PC-3 (cell line): ENCODE data around the gene C8A. TPM values are rescaled to one million over a fixed set of nuclear protein-coding genes. Genes with fewer than 3 reads are reported as not detected.

Experiments used
- ATAC-seq: fragments of 200-7000 bp; cut with Tn5 transposase; 2 replicates; pipeline ENCODE4 v1.9.1; 2020; ENCODE audit warnings: mild to moderate bottlenecking, moderate library complexity
- BruUV-seq: library from RNA; stranded (reverse); fragments of 400-500 nt; replicated peaks from 2 replicates; lab custom pipeline; 2021; lab: Mats Ljungman, UMichigan
- CTCF ChIA-PET: fragments of 300-600 bp; sonication (Branson Sonifier 250); formaldehyde crosslinking; loops from one replicate; lab custom pipeline; 2022; ENCODE audit warnings: antibody characterized with exemption; lab: Charles Lee
- POLR2A ChIA-PET: fragments of 300-600 bp; sonication (Branson Sonifier 250); formaldehyde crosslinking; loops from one replicate; lab custom pipeline; 2022; ENCODE audit warnings: antibody characterized with exemption; ENCODE audit not compliant: unreplicated experiment; lab: Charles Lee
- DNase-seq: peaks from one replicate; pipeline ENCODE4 v3.0.0-alpha.2; 2015
- H2AFZ ChIP-seq: fragments of 300-600 bp; sonication (generic); 2 replicates; pipeline ENCODE4 v1.6.0; 2016; ENCODE audit warnings: antibody characterized with exemption, low read length
- H3F3A ChIP-seq: fragments of 300-600 bp; sonication (generic); one replicate; pipeline ENCODE4 v1.6.0; 2017; ENCODE audit warnings: antibody characterized with exemption, low read length, control low read depth, mild to moderate bottlenecking; ENCODE audit not compliant: unreplicated experiment
- H3K27ac ChIP-seq: fragments of 300-600 bp; sonication (generic); 2 replicates; pipeline ENCODE4 v1.5.1; 2016; ENCODE audit warnings: mild to moderate bottlenecking, low read length
- H3K27me3 ChIP-seq: fragments of 300-600 bp; sonication (generic); 2 replicates; pipeline ENCODE4 v1.6.1; 2016; ENCODE audit warnings: low read length, mixed read lengths
- H3K36me3 ChIP-seq: fragments of 300-600 bp; sonication (generic); 2 replicates; pipeline ENCODE4 v1.6.1; 2016; ENCODE audit warnings: low read depth, mixed run types, low read length, mixed read lengths
- H3K4me1 ChIP-seq: fragments of 300-600 bp; sonication (generic); 2 replicates; pipeline ENCODE4 v1.5.1; 2016; ENCODE audit warnings: low read length; ENCODE audit not compliant: insufficient read depth
- H3K4me2 ChIP-seq: fragments of 300-600 bp; sonication (generic); 2 replicates; pipeline ENCODE4 v1.6.0; 2016; ENCODE audit warnings: low read length
- H3K4me3 ChIP-seq: fragments of 300-600 bp; sonication (generic); 2 replicates; pipeline ENCODE4 v1.5.1; 2016; ENCODE audit warnings: mild to moderate bottlenecking, low read length, mixed read lengths
- H3K79me2 ChIP-seq: fragments of 300-600 bp; sonication (generic); 2 replicates; pipeline ENCODE4 v1.6.1; 2017; ENCODE audit warnings: low read length, mixed read lengths
- H3K9ac ChIP-seq: fragments of 300-600 bp; sonication (generic); 2 replicates; pipeline ENCODE4 v1.6.0; 2016; ENCODE audit warnings: mild to moderate bottlenecking, low read length
- H3K9me2 ChIP-seq: fragments of 300-600 bp; sonication (generic); replicated peaks from 2 replicates; pipeline ENCODE4 v1.6.1; 2016; ENCODE audit warnings: mixed run types, low read length, mixed read lengths
- H3K9me3 ChIP-seq: fragments of 300-600 bp; sonication (generic); 2 replicates; pipeline ENCODE4 v1.6.1; 2016; ENCODE audit warnings: low read length, mixed read lengths
- H4K20me1 ChIP-seq: fragments of 300-600 bp; sonication (generic); 2 replicates; pipeline ENCODE4 v1.6.1; 2016; ENCODE audit warnings: low read length, mixed read lengths
- CTCF ChIP-seq: fragments of 300-600 bp; sonication (generic); conservative IDR thresholded peaks from 2 replicates; pipeline ENCODE4 v1.5.1; 2017; ENCODE audit warnings: antibody characterized with exemption, low read depth, mild to moderate bottlenecking, low read length
- EZH2 ChIP-seq: fragments of 300-600 bp; sonication (generic); IDR thresholded peaks from one replicate; pipeline ENCODE4 v1.6.1; 2017; ENCODE audit warnings: antibody characterized with exemption, mild to moderate bottlenecking, low read length; ENCODE audit not compliant: unreplicated experiment
- EZH2phosphoT487 ChIP-seq: fragments of 300-600 bp; sonication (generic); IDR thresholded peaks from 2 replicates; pipeline ENCODE4 v1.6.1; 2018; ENCODE audit warnings: mild to moderate bottlenecking, antibody characterized with exemption, low read length, borderline replicate concordance
- intact Hi-C: fragments of 100-400 bp; cut with micrococcal nuclease; formaldehyde crosslinking; loops from 2 replicates; pipeline ENCODE4 v1.9.0; 2023
- total RNA-seq: library from RNA; depleted of rRNA; stranded (reverse); fragments of >200 nt; gene quantifications from 2 replicates; pipeline ENCODE4 v1.2.3, GENCODE V29; 2014

Gene C8A
- total RNA-seq, 1 experiment from 2014 or later, result not detected

DNA sequence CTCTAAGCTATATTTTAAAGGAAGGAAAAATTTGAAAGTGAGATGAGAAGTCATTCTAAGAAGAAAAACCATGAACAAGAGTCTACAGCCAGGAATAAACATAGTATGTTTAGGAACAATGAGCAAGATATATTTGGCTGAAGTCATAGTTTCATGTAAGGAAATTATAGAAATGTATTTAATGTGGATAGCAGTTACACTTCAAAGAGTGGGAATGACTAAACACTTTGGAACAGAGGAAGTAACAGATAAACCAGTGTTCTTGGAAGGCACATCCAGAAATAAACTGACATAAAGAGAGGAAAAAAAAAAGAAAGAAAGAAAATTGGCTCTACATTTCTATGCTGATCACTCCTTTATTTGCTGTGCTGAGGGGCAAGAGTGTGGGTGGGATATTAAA is 18.0 kb downstream of the C8A start:
- intact Hi-C loops, result no loop called here
- H3K36me3 ChIP-seq, result no peaks in the 10 kb centered on the region
- ATAC-seq, result no peak
- no peaks in the 10 kb centered on the region for H3F3A ChIP-seq
- no TSS peak for BruUV-seq
- no peaks in the 10 kb centered on the region for H3K9me2 ChIP-seq
- no peak overlapping the region for H3K27ac ChIP-seq
- H3K79me2 ChIP-seq, result no peaks in the 10 kb centered on the region
- DNase-seq, result no peak
- H3K4me3 ChIP-seq, result no peak overlapping the region
- CTCF ChIA-PET, result no interaction called here
- no peaks in the 10 kb centered on the region for H4K20me1 ChIP-seq
- POLR2A ChIA-PET, result no interaction called here
- H3K9ac ChIP-seq, result no peak overlapping the region
- no peak overlapping the region for H3K4me2 ChIP-seq
- no peaks in the 10 kb centered on the region for H3K4me1 ChIP-seq
- peaks cover 20% of the 10 kb centered on the region for H3K27me3 ChIP-seq
- TF ChIP-seq EZH2 (no peak), EZH2phosphoT487 (no peak), CTCF (no peak)
- H2AFZ ChIP-seq, result no peak overlapping the region
- no peaks in the 10 kb centered on the region for H3K9me3 ChIP-seq

DNA sequence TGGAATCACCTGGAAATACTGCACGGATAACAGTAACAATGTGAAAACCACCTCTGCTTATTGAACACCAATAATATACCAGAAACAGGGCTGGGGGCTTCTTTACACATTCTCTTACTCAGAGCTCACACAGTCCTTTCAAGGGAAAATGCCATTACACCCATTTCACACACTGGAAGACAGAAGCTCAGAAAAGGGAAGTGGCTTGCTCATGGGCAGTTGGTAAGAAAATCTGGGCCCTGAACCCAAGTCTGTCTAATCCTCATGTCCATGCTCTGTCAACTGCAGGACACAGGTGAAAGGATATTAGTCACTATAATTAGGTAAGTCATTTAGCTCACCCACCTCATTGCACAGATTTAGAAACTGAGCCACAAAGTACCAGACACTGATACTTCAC is 18.6 kb downstream of the C8A start:
- no peaks in the 10 kb centered on the region for H3K9me2 ChIP-seq
- no peak overlapping the region for H3K9ac ChIP-seq
- H3K36me3 ChIP-seq, result no peaks in the 10 kb centered on the region
- DNase-seq, result no peak
- POLR2A ChIA-PET, result no interaction called here
- no TSS peak for BruUV-seq
- TF ChIP-seq EZH2phosphoT487 (no peak), CTCF (no peak), EZH2 (no peak)
- no peaks in the 10 kb centered on the region for H3K9me3 ChIP-seq
- no peaks in the 10 kb centered on the region for H3F3A ChIP-seq
- no peak overlapping the region for H3K4me2 ChIP-seq
- peaks cover 20% of the 10 kb centered on the region for H3K27me3 ChIP-seq
- H2AFZ ChIP-seq, result no peak overlapping the region
- H3K4me3 ChIP-seq, result no peak overlapping the region
- no peak for ATAC-seq
- no peaks in the 10 kb centered on the region for H3K79me2 ChIP-seq
- no peaks in the 10 kb centered on the region for H3K4me1 ChIP-seq
- intact Hi-C loops, result no loop called here
- H4K20me1 ChIP-seq, result no peaks in the 10 kb centered on the region
- no peak overlapping the region for H3K27ac ChIP-seq
- CTCF ChIA-PET, result no interaction called here

DNA sequence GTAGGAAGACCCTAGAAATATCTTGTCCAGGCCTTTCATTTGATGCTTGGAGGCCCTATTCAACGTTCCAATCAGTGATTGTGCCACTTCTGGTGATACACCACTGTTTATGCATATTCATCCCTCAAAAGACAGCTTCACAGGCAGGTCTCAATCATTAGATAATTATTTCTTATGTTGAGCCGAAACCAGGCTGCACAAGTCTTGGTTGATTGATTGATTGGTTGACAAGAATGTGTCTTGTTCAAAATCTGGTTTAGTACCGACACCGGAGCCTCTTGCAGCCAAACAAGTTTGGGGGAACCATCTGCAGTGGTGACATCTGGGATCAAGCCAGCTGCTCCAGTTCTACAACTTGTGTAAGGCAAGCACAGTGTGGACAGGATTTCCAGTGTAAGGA is 20.1 kb downstream of the C8A start:
- POLR2A ChIA-PET, result no interaction called here
- H3K79me2 ChIP-seq, result no peaks in the 10 kb centered on the region
- no peaks in the 10 kb centered on the region for H3K4me1 ChIP-seq
- intact Hi-C loops, result no loop called here
- CTCF ChIA-PET, result no interaction called here
- H3K4me2 ChIP-seq, result no peak overlapping the region
- no TSS peak for BruUV-seq
- H3F3A ChIP-seq, result no peaks in the 10 kb centered on the region
- no peak for DNase-seq
- H3K36me3 ChIP-seq, result no peaks in the 10 kb centered on the region
- TF ChIP-seq EZH2 (no peak), EZH2phosphoT487 (no peak), CTCF (no peak)
- no peaks in the 10 kb centered on the region for H4K20me1 ChIP-seq
- H3K27me3 ChIP-seq, result peaks cover 26% of the 10 kb centered on the region
- H3K9me2 ChIP-seq, result no peaks in the 10 kb centered on the region
- H3K9me3 ChIP-seq, result no peaks in the 10 kb centered on the region
- no peak overlapping the region for H3K9ac ChIP-seq
- H3K27ac ChIP-seq, result no peak overlapping the region
- ATAC-seq, result no peak
- H2AFZ ChIP-seq, result no peak overlapping the region
- no peak overlapping the region for H3K4me3 ChIP-seq
